Gastroesophageal sphincter (tissue), 2 donors: ENCODE measurements around the gene CIB4.

ENCODE experiments used
- EP300 ChIP-seq: sonication (generic); formaldehyde crosslinking; IDR thresholded peaks from one replicate; pipeline ENCODE4 v1.6.1; 2017; ENCODE audit warnings: antibody characterized with exemption, mild to moderate bottlenecking
- POLR2A ChIP-seq, 2 donors: fragments of 450-650 bp; IDR thresholded peaks; one replicate each; pipeline ENCODE4 v1.6.1; 2017; ENCODE audit warnings: antibody characterized with exemption in 2 of 2, mild to moderate bottlenecking in 2 of 2, moderate library complexity in 1 of 2
- POLR2AphosphoS5 ChIP-seq: sonication (generic); formaldehyde crosslinking; IDR thresholded peaks from one replicate; pipeline ENCODE4 v1.6.1; 2017; ENCODE audit warnings: antibody characterized with exemption

DNA sequence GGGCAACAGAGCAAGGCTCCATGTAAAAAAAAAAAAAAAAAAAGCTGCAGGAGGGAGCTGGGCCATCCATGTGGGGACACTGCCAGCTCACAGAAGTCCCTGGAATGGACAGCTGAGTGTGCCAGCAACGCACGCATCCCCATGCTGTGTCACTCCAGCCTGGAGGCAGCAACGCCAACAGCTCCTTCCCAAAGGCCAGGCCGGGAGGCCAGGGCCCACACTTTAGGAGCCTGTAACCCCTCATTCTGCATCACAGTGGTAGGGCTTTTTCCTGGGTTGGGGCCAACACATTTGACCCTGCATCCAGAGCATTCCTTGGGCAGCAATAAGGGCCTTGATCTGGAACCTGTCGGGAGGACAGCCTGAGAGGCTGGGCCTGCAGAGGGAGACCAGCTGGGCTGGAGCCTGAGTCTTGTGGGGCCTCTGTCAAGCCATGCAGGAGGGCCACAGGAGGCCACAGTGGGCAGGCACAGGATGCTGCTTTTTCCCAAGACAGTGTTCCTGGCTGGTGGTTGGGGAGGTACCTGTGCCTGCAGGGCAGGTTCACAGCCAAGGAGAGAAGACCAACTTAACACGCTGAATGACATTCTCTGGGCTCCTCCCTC, 34.6 kb upstream of the CIB4 start:
- no peak for TF ChIP-seq POLR2A (IDR thresholded peaks at IDR 0.05)
- TF ChIP-seq POLR2AphosphoS5 = no peak
- TF ChIP-seq EP300 = no peak
